ENCODE measurements around the gene ZNF732. TPM values are rescaled to one million over a fixed set of nuclear protein-coding genes. Genes with fewer than 3 reads are reported as not detected.

ZNF732 gene
- total RNA-seq, 3 donors from 2014 or later (not counting 1 experiment from before 2014, with no cell fraction given): not detected

DNA sequence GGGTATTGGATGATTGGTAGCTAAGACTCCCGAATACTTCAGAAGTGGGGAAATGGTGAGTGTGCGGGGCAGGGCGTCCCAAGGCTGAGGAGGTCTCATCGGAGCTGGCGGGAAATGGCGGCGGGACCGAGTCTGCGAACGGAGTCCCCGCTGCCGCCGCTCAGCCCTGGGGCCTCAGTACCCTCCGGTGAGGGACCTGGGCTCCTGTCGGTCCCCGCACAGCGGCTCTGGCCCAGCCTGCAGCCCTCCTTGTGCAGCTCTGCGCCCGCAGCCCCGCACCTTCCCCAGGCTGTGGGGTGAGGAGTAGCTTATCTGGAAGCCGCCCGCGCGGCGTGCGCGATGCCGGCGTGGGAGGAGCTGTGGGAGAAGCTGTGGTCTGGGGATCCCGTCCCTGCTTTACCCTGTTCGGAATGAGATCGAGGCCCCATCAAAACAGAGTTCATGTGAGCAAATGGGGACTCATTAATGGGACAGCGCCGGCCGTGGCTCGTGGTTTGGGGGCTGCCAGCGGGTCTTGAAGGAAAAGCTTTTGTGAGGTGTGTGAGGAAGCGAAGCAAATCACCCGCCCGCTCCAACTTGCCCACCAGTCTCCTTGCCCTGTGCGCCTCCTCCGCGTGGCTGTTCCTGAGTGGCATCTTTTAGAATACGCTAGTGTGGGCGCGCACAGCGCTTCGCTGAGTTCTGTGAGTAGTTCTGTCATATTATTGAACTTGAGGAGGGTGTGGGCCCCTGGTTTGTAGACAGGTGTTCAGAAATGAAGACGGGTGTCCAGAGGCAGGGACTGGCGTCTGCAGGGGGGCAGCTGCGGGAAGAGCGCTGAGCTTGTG lies 32.9 kb upstream of the ZNF732 start:
- H3K4me1 ChIP-seq (ENCODE audit: control insufficient read depth, insufficient read depth, low read length): peaks cover 18% of the 10 kb centered on the region
- H3K36me3 ChIP-seq (ENCODE audit: control insufficient read depth, insufficient read depth, low read length): no peaks in the 10 kb centered on the region
- Mint-ChIP-seq H3K27me3 (ENCODE audit: low read depth in 2 of 2) (no peaks in the 10 kb centered on the region), H3K4me3 (peak overlapping the region; percentile 100), H3K27ac (peak overlapping the region; percentile 99), H3K9me3 (no peaks in the 10 kb centered on the region), H3K36me3 (no peaks in the 10 kb centered on the region), H3K4me1 (peaks cover 43 to 47% of the 10 kb centered on the region in 2 donors)
- H3K27me3 ChIP-seq (ENCODE audit: control insufficient read depth, insufficient read depth, low read length): no peaks in the 10 kb centered on the region
- H3K9me3 ChIP-seq (ENCODE audit: control insufficient read depth, insufficient read depth, low read length): peaks cover 3% of the 10 kb centered on the region
- TF ChIP-seq, protein P1, sequence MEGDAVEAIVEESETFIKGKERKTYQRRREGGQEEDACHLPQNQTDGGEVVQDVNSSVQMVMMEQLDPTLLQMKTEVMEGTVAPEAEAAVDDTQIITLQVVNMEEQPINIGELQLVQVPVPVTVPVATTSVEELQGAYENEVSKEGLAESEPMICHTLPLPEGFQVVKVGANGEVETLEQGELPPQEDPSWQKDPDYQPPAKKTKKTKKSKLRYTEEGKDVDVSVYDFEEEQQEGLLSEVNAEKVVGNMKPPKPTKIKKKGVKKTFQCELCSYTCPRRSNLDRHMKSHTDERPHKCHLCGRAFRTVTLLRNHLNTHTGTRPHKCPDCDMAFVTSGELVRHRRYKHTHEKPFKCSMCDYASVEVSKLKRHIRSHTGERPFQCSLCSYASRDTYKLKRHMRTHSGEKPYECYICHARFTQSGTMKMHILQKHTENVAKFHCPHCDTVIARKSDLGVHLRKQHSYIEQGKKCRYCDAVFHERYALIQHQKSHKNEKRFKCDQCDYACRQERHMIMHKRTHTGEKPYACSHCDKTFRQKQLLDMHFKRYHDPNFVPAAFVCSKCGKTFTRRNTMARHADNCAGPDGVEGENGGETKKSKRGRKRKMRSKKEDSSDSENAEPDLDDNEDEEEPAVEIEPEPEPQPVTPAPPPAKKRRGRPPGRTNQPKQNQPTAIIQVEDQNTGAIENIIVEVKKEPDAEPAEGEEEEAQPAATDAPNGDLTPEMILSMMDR (IDR thresholded peaks at IDR 0.05): no peak
- intact Hi-C loops (cut with micrococcal nuclease): loop anchor here (1.0 to 5.0 kb wide), 3 partner anchors 136 to 216 kb away; partner anchors contain the start of genes PIGG, ZNF718 and ZNF721
- WGBS (ENCODE audit: insufficient coverage): 5% methylated on average over 52 of the region's 52 CpGs
- H3K4me3 ChIP-seq (ENCODE audit: low read length): peak overlapping the region; percentile 97
- ATAC-seq (peak; percentile 36 to 50 (median 42)), DNase-seq (peak in 1 of 2 donors; percentile 62)
- peak overlapping the region; percentile 99 for H3K27ac ChIP-seq (ENCODE audit: low read length)

- 0% methylated on average over 59 of the region's 59 CpGs for WGBS (ENCODE audit: insufficient coverage)
- Histone ChIP-seq H3K36me3 (ENCODE audit: control insufficient read depth, insufficient read depth, low read length) (no peaks in the 10 kb centered on the region), H3K4me3 (ENCODE audit: low read length) (peak within 1 kb of the TSS; percentile 97), H3K9me3 (ENCODE audit: control insufficient read depth, insufficient read depth, low read length) (peaks cover 4% of the 10 kb centered on the region), H3K4me1 (ENCODE audit: control insufficient read depth, insufficient read depth, low read length) (peaks cover 18% of the 10 kb centered on the region), H3K27me3 (ENCODE audit: control insufficient read depth, insufficient read depth, low read length) (no peaks in the 10 kb centered on the region), H3K27ac (ENCODE audit: low read length) (peak within 1 kb of the TSS; percentile 99)
- TF ChIP-seq, protein P1 (IDR thresholded peaks at IDR 0.05): no peak
- Mint-ChIP-seq H3K36me3 (no peaks in the 10 kb centered on the region), H3K9me3 (no peaks in the 10 kb centered on the region), H3K27me3 (ENCODE audit: low read depth in 2 of 2) (no peaks in the 10 kb centered on the region), H3K4me1 (peaks cover 43 to 45% of the 10 kb centered on the region in 2 donors), H3K27ac (peak within 1 kb of the TSS; percentile 99), H3K4me3 (peak within 1 kb of the TSS; percentile 100)
- ATAC-seq (peak; percentile 87 to 95 (median 89)), DNase-seq (peak; percentile 88 to 96)
- intact Hi-C loops (cut with micrococcal nuclease): loop anchor here (1.0 to 5.0 kb wide), 3 partner anchors 137 to 215 kb away; partner anchors contain the start of genes PIGG, ZNF718 and ZNF721
Observed at GRCh38 chr4:337143-337931, 32.1 kb upstream of the ZNF732 start, which contains the start of gene ZNF141. Gene ZNF141, plus strand, starts transcription at chr4:337814. Its CDS starts 170 bp downstream, at chr4:337984.

GRCh38 chr4:336893-337142 lies 31.5 kb upstream of the ZNF732 start:
- H3K4me3 ChIP-seq (ENCODE audit: low read length): peak overlapping the region; percentile 97
- WGBS (ENCODE audit: insufficient coverage): under 1% methylated on average over 18 of the region's 18 CpGs
- ATAC-seq (peak in 2 of 3 donors; percentile 3 to 4), DNase-seq (no peak)
- Mint-ChIP-seq H3K4me3 (peak overlapping the region; percentile 100), H3K27me3 (ENCODE audit: low read depth in 2 of 2) (no peaks in the 10 kb centered on the region), H3K27ac (peak overlapping the region; percentile 99), H3K4me1 (peaks cover 42 to 43% of the 10 kb centered on the region in 2 donors), H3K36me3 (no peaks in the 10 kb centered on the region), H3K9me3 (no peaks in the 10 kb centered on the region)
- TF ChIP-seq, protein P1 (IDR thresholded peaks at IDR 0.05): no peak
- no peaks in the 10 kb centered on the region for H3K36me3 ChIP-seq (ENCODE audit: control insufficient read depth, insufficient read depth, low read length)
- peaks cover 6% of the 10 kb centered on the region for H3K9me3 ChIP-seq (ENCODE audit: control insufficient read depth, insufficient read depth, low read length)
- H3K4me1 ChIP-seq (ENCODE audit: control insufficient read depth, insufficient read depth, low read length): peaks cover 18% of the 10 kb centered on the region
- H3K27me3 ChIP-seq (ENCODE audit: control insufficient read depth, insufficient read depth, low read length): no peaks in the 10 kb centered on the region
- H3K27ac ChIP-seq (ENCODE audit: low read length): peak overlapping the region; percentile 99
- intact Hi-C loops (cut with micrococcal nuclease): loop anchor here (1.0 to 5.0 kb wide), 3 partner anchors 137 to 215 kb away; partner anchors contain the start of genes PIGG, ZNF718 and ZNF721
